ENCODE results near the gene CACNA1A.

DNA sequence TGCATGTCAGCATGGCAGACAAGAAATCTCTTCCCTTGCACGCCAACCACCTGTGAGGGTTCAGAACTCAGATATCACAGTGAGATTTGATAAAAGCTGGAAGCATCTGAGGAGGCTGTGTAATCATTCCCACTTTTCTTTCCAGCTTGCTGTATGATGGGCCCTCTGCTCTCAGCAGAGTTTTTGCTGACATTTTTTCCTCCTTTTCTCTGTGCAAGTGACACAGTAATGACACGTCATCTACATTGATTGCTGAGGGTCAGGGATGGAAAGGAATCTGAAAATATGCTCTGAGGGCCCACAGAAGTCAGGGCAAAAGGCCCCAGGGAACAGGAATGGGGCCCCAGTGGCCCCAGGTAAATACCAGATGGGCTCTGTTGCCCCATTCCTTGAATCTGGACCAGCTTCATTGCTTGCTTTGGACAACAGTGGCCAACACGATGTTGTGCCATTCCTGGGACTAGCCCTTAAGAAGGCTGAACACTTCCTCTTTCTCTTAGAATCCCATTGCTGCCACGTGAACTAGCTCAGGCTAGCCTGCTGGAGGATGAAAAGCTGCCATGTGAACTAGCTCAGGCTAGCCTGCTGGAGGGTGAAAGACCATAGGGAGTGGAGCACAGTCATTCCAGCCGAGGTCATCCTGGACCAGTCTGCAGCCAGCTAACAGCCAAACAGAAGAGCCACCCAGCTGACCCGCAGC, 68.2 kb downstream of the CACNA1A start:
- TF ChIP-seq CTCF (IDR thresholded peaks at IDR 0.05) (no peak), POLR2A (IDR thresholded peaks at IDR 0.05; ENCODE audit: low read depth) (no peak)

Data from esophagus muscularis mucosa (tissue), 3 donors.